ENCODE measurements around the gene NRG3.

DNA sequence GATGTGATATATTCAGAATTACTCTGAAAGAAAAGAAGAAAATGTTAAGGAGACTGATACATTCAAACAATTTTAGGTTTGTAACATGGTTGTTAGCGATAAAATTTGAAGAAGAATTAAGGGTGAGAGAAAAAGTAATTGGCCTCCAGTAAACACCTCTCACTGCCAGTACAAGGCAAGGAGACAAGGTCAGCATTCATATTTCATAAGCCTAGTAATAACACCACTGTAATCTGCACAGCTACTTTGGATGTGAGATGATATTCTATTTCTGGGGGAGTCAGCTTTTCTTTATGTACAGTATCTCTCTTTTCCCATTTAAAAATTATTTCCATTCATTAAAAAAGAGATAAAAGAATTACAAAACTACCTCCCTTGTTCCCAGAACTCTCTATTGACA, 621.1 kb downstream of the NRG3 start:
- TF ChIP-seq, protein P1, sequence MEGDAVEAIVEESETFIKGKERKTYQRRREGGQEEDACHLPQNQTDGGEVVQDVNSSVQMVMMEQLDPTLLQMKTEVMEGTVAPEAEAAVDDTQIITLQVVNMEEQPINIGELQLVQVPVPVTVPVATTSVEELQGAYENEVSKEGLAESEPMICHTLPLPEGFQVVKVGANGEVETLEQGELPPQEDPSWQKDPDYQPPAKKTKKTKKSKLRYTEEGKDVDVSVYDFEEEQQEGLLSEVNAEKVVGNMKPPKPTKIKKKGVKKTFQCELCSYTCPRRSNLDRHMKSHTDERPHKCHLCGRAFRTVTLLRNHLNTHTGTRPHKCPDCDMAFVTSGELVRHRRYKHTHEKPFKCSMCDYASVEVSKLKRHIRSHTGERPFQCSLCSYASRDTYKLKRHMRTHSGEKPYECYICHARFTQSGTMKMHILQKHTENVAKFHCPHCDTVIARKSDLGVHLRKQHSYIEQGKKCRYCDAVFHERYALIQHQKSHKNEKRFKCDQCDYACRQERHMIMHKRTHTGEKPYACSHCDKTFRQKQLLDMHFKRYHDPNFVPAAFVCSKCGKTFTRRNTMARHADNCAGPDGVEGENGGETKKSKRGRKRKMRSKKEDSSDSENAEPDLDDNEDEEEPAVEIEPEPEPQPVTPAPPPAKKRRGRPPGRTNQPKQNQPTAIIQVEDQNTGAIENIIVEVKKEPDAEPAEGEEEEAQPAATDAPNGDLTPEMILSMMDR (IDR thresholded peaks at IDR 0.05 in 2 of 3, conservative IDR thresholded peaks at IDR 0.05 in 1 of 3; ENCODE audit: borderline replicate concordance in 1 of 3, insufficient read depth in 1 of 3, low read depth in 2 of 3, low read length in 2 of 3) = no peak
- TF ChIP-seq, protein P2, sequence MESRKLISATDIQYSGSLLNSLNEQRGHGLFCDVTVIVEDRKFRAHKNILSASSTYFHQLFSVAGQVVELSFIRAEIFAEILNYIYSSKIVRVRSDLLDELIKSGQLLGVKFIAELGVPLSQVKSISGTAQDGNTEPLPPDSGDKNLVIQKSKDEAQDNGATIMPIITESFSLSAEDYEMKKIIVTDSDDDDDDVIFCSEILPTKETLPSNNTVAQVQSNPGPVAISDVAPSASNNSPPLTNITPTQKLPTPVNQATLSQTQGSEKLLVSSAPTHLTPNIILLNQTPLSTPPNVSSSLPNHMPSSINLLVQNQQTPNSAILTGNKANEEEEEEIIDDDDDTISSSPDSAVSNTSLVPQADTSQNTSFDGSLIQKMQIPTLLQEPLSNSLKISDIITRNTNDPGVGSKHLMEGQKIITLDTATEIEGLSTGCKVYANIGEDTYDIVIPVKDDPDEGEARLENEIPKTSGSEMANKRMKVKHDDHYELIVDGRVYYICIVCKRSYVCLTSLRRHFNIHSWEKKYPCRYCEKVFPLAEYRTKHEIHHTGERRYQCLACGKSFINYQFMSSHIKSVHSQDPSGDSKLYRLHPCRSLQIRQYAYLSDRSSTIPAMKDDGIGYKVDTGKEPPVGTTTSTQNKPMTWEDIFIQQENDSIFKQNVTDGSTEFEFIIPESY (IDR thresholded peaks at IDR 0.05; ENCODE audit: extremely low read depth, insufficient replicate concordance, low read length) = no peak
- TF ChIP-seq ZNF274 (IDR thresholded peaks at IDR 0.05; ENCODE audit: low read depth, low read length) (no peak), POLR2A (IDR thresholded peaks at IDR 0.05; ENCODE audit: borderline replicate concordance, extremely low read depth, insufficient read depth, insufficient read length) (no peak), EZH2 (IDR thresholded peaks at IDR 0.05) (no peak), YY1 (IDR thresholded peaks at IDR 0.05; ENCODE audit: extremely low read depth, insufficient replicate concordance, low read depth, low read length) (no peak)
